Mesenchymal stem cell (in vitro differentiated cells and primary cell): ENCODE measurements around the gene ZSCAN25.
A peak's percentile ranks its signal among the peaks of the same experiment; 100 is the strongest.
"Not testable (repeated sequence)": the region's sequence is repeated elsewhere in the genome, so short reads cannot be mapped to it uniquely, and the experiment has no call there.

Experiments used
- DNase-seq: peaks from one replicate; pipeline ENCODE4 v3.0.0-alpha.2; 2013
- H2AFZ ChIP-seq: one replicate; pipeline ENCODE4 v1.6.1; 2013; ENCODE audit warnings: low read depth, mild to moderate bottlenecking, control low read depth, inconsistent platforms, low read length, moderate library complexity
- H2AK5ac ChIP-seq: 2 replicates; pipeline ENCODE4 v1.6.1; 2013; ENCODE audit warnings: low read length, moderate library complexity, mild to moderate bottlenecking, inconsistent platforms; ENCODE audit not compliant: severe bottlenecking
- H2BK120ac ChIP-seq: one replicate; pipeline ENCODE4 v1.6.1; 2013; ENCODE audit warnings: low read depth, mild to moderate bottlenecking, inconsistent platforms, low read length, moderate library complexity
- H2BK12ac ChIP-seq, 2 experiments: one replicate each; pipeline ENCODE4 v1.6.1; 2013; ENCODE audit warnings: inconsistent platforms in 2 of 2, low read length in 2 of 2, mild to moderate bottlenecking in 2 of 2, moderate library complexity in 2 of 2, control low read depth in 1 of 2
- H2BK15ac ChIP-seq: one replicate; pipeline ENCODE4 v1.6.1; 2013; ENCODE audit warnings: mild to moderate bottlenecking, low read depth, inconsistent platforms; ENCODE audit not compliant: poor library complexity, severe bottlenecking
- H2BK5ac ChIP-seq: 2 replicates; pipeline ENCODE4 v1.6.1; 2013; ENCODE audit warnings: low read depth, mild to moderate bottlenecking, low read length, control low read depth, inconsistent platforms; ENCODE audit not compliant: poor library complexity, severe bottlenecking
- H3K14ac ChIP-seq, 2 experiments: one replicate each; pipeline ENCODE4 v1.6.1; 2013; ENCODE audit warnings: inconsistent platforms in 2 of 2, low read length in 2 of 2, control low read depth in 1 of 2, mild to moderate bottlenecking in 1 of 2, moderate library complexity in 1 of 2
- H3K18ac ChIP-seq, 2 experiments: one replicate each; pipeline ENCODE4 v1.6.1; 2013; ENCODE audit warnings: inconsistent platforms in 2 of 2, low read length in 2 of 2, control low read depth in 1 of 2, low read depth in 1 of 2, mild to moderate bottlenecking in 1 of 2
- H3K23ac ChIP-seq, 2 experiments: one replicate each; pipeline ENCODE4 v1.6.1; 2013; ENCODE audit warnings: inconsistent platforms in 2 of 2, low read length in 2 of 2, mild to moderate bottlenecking in 2 of 2, moderate library complexity in 2 of 2, control low read depth in 1 of 2
- H3K27ac ChIP-seq: 2 replicates; pipeline ENCODE4 v1.5.1; 2013; ENCODE audit warnings: mild to moderate bottlenecking, moderate library complexity, low read length, control low read depth, inconsistent platforms; ENCODE audit not compliant: poor library complexity, severe bottlenecking
- H3K27me3 ChIP-seq, 2 experiments: 2 replicates each; pipeline versions ENCODE4 v1.6.1 to v1.7.0; 2013; ENCODE audit warnings: low read length in 2 of 2, mild to moderate bottlenecking in 2 of 2, moderate library complexity in 2 of 2, control low read depth in 1 of 2, inconsistent platforms in 1 of 2; ENCODE audit not compliant: control insufficient read depth in 1 of 2, insufficient read depth in 1 of 2
- H3K36me3 ChIP-seq, 2 experiments: 2 replicates each; pipeline versions ENCODE4 v1.6.1 to v1.7.0; 2013; ENCODE audit warnings: low read length in 2 of 2, control low read depth in 1 of 2, inconsistent platforms in 1 of 2, low read depth in 1 of 2, mild to moderate bottlenecking in 1 of 2; ENCODE audit not compliant: insufficient read depth in 2 of 2, control insufficient read depth in 1 of 2
- H3K4ac ChIP-seq, 2 experiments: one replicate each; pipeline ENCODE4 v1.6.1; 2013; ENCODE audit warnings: inconsistent platforms in 2 of 2, low read length in 2 of 2, mild to moderate bottlenecking in 2 of 2, moderate library complexity in 2 of 2, control low read depth in 1 of 2, low read depth in 1 of 2
- H3K4me1 ChIP-seq: 2 replicates; pipeline ENCODE4 v1.6.1; 2013; ENCODE audit warnings: low read depth, low read length, control low read depth; ENCODE audit not compliant: control insufficient read depth, insufficient read depth
- H3K4me2 ChIP-seq: 2 replicates; pipeline ENCODE4 v1.6.1; 2013; ENCODE audit warnings: low read length, mild to moderate bottlenecking, inconsistent platforms; ENCODE audit not compliant: poor library complexity, severe bottlenecking
- H3K4me3 ChIP-seq, 2 experiments: 2 replicates each; pipeline versions ENCODE4 v1.5.1 to v1.7.0; 2013; ENCODE audit warnings: low read length in 2 of 2, mild to moderate bottlenecking in 2 of 2, control low read depth in 1 of 2, low read depth in 1 of 2; ENCODE audit not compliant: insufficient read depth in 1 of 2
- H3K79me1 ChIP-seq: replicated peaks from 2 replicates; pipeline ENCODE4 v1.6.1; 2013; ENCODE audit warnings: mild to moderate bottlenecking, control low read depth, low read length, inconsistent platforms; ENCODE audit not compliant: poor library complexity, severe bottlenecking
- H3K9ac ChIP-seq: 2 replicates; pipeline ENCODE4 v1.7.0; 2013; ENCODE audit warnings: mild to moderate bottlenecking, low read length, moderate library complexity
- H3K9me3 ChIP-seq: 2 replicates; pipeline ENCODE4 v1.7.0; 2013; ENCODE audit warnings: mild to moderate bottlenecking, low read length; ENCODE audit not compliant: control insufficient read depth
- H4K8ac ChIP-seq: one replicate; pipeline ENCODE4 v1.6.1; 2013; ENCODE audit warnings: inconsistent platforms, mild to moderate bottlenecking, low read length, moderate library complexity
- H4K91ac ChIP-seq: one replicate; pipeline ENCODE4 v1.6.1; 2013; ENCODE audit warnings: mild to moderate bottlenecking, low read length, inconsistent platforms
- WGBS: methylation state at CpG from one replicate; pipeline ENCODE4 v1.1.7; 2013; ENCODE audit warnings: mixed read lengths; 5-methylcytosine and 5-hydroxymethylcytosine counted together

The ZSCAN25 gene

DNA sequence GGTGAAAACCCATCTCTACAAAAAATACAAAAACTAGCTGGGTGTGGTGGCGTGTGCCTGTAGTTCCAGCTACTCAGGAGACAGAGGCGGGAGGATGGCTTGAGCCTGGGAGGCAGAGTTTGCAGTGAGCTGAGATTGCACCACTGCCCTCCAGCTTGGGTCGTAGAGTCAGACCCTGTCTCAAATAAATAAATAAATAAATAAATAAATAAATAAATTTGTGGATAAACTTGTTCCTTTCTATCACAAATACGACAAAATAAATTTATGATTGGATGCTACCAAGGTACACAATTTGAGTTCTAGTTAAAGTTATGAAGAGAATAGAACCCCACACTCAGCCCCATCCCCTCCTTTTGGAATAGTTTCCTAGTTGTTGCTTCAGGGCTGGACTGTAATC is 36.5 kb downstream of the ZSCAN25 start:
- H3K27me3 ChIP-seq, H3K4me3 ChIP-seq, H2BK5ac ChIP-seq, H3K4me1 ChIP-seq, H3K23ac ChIP-seq, H2AK5ac ChIP-seq, H2BK12ac ChIP-seq, H4K91ac ChIP-seq, H3K4ac ChIP-seq, H3K14ac ChIP-seq, H2BK15ac ChIP-seq, H2AFZ ChIP-seq, H3K4me2 ChIP-seq, H3K27ac ChIP-seq, H3K18ac ChIP-seq, DNase-seq, H3K9ac ChIP-seq, H3K36me3 ChIP-seq, H3K79me1 ChIP-seq, H3K9me3 ChIP-seq, H4K8ac ChIP-seq, H2BK120ac ChIP-seq: not testable (repeated sequence)
- WGBS = no CpG with 5 or more reads among the region's 4 CpGs

DNA sequence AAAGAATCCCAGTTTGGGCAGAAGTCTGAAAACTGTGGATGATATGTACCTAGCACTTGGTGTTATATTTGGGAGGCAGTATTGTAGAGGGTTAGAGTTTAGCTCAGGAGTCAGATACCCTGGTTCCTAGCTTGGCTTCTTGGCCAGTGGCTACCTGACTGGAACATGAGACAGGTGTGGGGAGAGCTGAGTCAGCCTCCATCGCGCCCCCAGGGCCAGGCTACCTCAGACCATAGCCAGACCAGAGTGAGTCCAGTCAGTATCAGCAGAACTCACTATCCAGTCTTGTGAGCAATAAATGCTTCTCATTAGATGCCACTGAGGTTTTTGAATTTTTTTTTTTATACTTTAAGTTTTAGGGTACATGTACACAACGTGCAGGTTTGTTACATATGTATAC is 37.0 kb downstream of the ZSCAN25 start:
- Histone ChIP-seq H2BK12ac (no peak overlapping the region), H4K91ac (no peak overlapping the region), H3K4ac (no peak overlapping the region), H2AK5ac (no peak overlapping the region), H3K4me1 (no peaks in the 10 kb centered on the region), H3K18ac (no peak overlapping the region), H2BK5ac (no peak overlapping the region), H3K4me3 (no peak overlapping the region), H3K36me3 (peaks cover 0 to 5% of the 10 kb centered on the region in 2 experiments), H3K14ac (peak overlapping the region in 1 of 2 experiments; percentile 65), H2BK120ac (no peak overlapping the region), H3K9me3 (no peaks in the 10 kb centered on the region), H3K79me1 (peaks cover 4% of the 10 kb centered on the region), H3K27ac (no peak overlapping the region), H3K23ac (no peak overlapping the region), H3K27me3 (no peaks in the 10 kb centered on the region), H3K9ac (no peak overlapping the region), H4K8ac (no peak overlapping the region), H2BK15ac (no peak overlapping the region), H2AFZ (no peak overlapping the region), H3K4me2 (no peak overlapping the region)
- DNase-seq = no peak
- WGBS = 94% methylated on average over 3 of the region's 3 CpGs

DNA sequence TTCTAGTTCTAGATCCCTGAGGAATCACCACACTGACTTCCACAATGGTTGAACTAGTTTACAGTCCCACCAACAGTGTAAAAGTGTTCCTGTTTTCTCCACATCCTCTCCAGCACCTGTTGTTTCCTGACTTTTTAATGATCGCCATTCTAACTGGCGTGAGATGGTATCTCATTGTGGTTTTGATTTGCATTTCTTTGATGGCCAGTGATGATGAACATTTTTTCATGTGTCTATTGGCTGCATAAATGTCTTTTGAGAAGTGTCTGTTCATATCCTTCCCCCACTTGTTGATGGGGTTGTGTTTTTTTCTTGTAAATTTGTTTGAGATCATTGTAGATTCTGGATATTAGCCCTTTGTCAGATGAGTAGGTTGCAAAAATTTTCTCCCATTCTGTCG is 37.9 kb downstream of the ZSCAN25 start:
- H3K14ac ChIP-seq, H3K9me3 ChIP-seq, H4K91ac ChIP-seq, H2BK15ac ChIP-seq, H3K27me3 ChIP-seq, H3K36me3 ChIP-seq, H3K27ac ChIP-seq, DNase-seq, H3K4me2 ChIP-seq, H2BK12ac ChIP-seq, H2AK5ac ChIP-seq, H3K4me3 ChIP-seq, H3K4me1 ChIP-seq, H2AFZ ChIP-seq, H2BK5ac ChIP-seq, H4K8ac ChIP-seq, H2BK120ac ChIP-seq, H3K79me1 ChIP-seq, H3K4ac ChIP-seq, H3K18ac ChIP-seq, H3K23ac ChIP-seq, H3K9ac ChIP-seq: not testable (repeated sequence)
- 92% methylated on average over 2 of the region's 3 CpGs for WGBS

DNA sequence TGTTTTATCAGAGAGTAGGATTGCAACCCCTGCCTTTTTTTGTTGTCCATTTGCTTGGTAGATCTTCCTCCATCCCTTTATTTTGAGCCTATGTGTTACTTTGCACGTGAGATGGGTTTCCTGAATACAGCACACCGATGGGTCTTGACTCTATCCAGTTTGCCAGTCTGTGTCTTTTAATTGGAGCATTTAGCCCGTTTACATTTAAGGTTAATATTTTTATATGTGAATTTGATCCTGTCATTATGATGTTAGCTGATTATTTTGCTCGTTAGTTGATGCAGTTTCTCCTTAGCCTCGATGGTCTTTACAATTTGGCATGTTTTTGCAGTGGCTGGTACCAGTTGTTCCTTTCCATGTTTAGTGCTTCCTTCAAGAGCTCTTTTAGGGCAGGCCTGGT is 41.1 kb downstream of the ZSCAN25 start:
- not testable (repeated sequence) for H3K23ac ChIP-seq, H2AK5ac ChIP-seq, H2BK12ac ChIP-seq, H4K8ac ChIP-seq, H4K91ac ChIP-seq, H3K4ac ChIP-seq, H3K27me3 ChIP-seq, H2BK120ac ChIP-seq, H3K18ac ChIP-seq, H3K4me2 ChIP-seq, H3K9me3 ChIP-seq, H3K14ac ChIP-seq, H2AFZ ChIP-seq, H3K79me1 ChIP-seq, H2BK15ac ChIP-seq, H2BK5ac ChIP-seq, H3K9ac ChIP-seq, H3K4me1 ChIP-seq, H3K27ac ChIP-seq, H3K4me3 ChIP-seq, DNase-seq
- 77% methylated on average over 4 of the region's 5 CpGs for WGBS
- peaks cover 0 to 28% of the 10 kb centered on the region in 2 experiments for H3K36me3 ChIP-seq
